Left lobe of liver (tissue), 2 donors: ENCODE data around the gene SUN2. TPM values are rescaled to one million over a fixed set of nuclear protein-coding genes. Genes with fewer than 3 reads are reported as not detected.
A peak's percentile ranks its signal among the peaks of the same experiment; 100 is the strongest.

Experiments used
- ATAC-seq: fragments of 200-7000 bp; cut with Tn5 transposase; one replicate; pipeline ENCODE4 v1.9.1; 2020; ENCODE audit warnings: mild to moderate bottlenecking, moderate library complexity
- DNase-seq: peaks from one replicate; pipeline ENCODE4 v3.0.0-alpha.2; 2020; ENCODE audit warnings: low spot score
- total RNA-seq: library from RNA; stranded (reverse); gene quantifications from one replicate; pipeline ENCODE4 v1.2.1, GENCODE V29; 2021
- donor health status: DM: no; HTN: no; CAD: no; lungs with moderate emphysema.
- donor health status: DM: no; HTN: yes; CAD: no.

SUN2 gene
- total RNA-seq, 1 donor from 2014 or later = 183 TPM

DNA sequence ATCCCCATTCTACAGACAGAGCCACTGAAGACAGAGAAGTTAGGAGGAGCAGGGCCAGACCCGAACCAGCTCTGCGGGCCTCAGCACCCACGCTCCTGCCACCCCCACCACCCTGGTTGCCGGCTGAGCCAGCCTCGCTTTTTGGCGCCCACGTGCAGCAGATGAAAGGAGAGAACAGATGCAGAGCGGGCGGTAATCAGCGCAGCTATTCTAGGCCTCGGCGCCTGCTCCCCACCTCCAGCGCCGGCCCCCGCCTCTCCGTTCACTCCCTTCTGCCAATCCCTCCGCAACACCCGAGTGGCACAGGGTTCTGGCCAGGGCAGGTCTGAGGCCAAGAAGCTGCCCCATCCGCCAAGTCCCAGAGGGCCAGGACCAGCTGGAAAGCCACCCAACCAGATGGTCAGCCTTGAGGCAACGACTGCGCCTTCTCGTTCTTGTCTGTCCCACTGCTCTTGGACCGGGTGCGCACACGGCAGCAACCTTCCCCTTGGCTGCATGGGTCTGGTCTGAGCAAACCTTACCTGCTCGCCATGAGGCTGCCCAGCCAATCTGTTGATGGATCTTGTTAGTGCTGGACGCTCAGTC, 21.4 kb upstream of the SUN2 start:
- DNase-seq (no peak), ATAC-seq (no peak)

GRCh38 chr22:38776086-38776485, 20.3 kb upstream of the SUN2 start:
- ATAC-seq = no peak

DNA sequence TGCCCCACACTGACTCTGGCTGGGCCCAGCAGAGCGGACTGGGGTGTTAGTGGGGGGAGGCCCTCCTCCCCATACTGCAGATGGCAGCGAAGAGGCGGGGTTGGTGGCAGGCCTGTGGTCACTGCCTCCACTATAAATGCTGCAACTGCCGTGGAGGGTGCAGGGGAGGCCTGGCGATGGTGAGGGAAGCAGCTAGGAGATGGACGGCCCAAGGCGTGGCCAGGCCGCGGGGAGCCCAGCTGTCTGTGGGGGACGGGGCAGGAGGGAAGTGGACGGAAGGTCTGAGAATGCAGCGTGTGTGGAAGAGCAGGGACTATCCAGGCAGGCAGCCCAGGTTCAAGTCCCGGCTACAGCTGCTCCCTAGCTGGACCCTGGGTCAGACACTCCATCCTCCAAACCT, 19.9 kb upstream of the SUN2 start:
- no peak for ATAC-seq
- DNase-seq = no peak

More at GRCh38 chr22:38776086-38776485, 20.3 kb upstream of the SUN2 start:
- no peak for DNase-seq

DNA sequence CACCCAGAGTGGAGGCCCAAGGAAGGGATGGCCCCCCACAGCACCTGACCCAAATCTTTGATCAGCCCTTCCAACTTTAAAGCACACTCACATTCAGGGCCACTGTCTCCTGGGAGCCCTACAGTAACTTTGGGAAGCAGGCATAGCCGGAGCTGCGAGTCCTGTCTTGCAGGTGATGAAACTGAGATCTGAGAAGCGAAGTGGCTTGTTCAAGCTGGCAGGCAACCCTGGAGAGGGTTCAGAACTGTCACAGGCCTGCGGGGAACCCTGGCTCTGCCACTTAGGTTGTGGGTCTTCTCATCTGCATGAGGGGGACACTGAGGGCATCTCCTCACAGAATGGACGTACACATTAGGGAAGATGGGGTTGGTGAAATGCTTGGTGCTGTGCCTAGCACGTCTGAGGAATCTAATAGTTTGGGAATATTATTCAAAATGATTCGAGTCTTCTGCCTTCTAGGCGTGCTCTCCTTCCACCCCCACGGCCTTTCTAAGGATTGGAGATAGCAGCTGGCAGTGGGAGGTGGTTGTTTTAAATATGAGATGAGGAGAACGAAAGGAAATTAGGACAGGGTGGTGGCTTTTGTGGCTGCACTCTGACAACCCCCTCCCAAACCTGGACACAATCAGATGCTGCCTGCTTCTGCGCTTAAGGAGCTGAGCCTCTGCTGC, 18.8 kb upstream of the SUN2 start:
- no peak for DNase-seq

GRCh38 chr22:38773363-38773946, 17.7 kb upstream of the SUN2 start:
- ATAC-seq = no peak
- no peak for DNase-seq

More for the DNA sequence above, 18.8 kb upstream of the SUN2 start:
- ATAC-seq = no peak

DNA sequence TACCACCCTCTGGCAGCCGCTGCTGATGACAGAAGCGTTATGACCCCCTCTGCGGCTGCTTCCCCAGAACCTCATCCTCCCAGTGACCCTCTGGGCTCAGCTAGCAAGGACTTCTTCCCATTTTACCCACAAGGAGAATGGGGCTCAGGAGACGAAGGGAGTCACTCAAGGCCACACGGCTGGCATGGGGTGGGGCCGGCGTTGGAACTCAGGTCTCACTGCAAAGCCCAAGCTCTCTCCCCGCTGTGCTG, 16.8 kb upstream of the SUN2 start:
- ATAC-seq (no peak), DNase-seq (no peak)

GRCh38 chr22:38770257-38770949, 14.6 kb upstream of the SUN2 start:
- ATAC-seq = no peak
- no peak for DNase-seq

DNA sequence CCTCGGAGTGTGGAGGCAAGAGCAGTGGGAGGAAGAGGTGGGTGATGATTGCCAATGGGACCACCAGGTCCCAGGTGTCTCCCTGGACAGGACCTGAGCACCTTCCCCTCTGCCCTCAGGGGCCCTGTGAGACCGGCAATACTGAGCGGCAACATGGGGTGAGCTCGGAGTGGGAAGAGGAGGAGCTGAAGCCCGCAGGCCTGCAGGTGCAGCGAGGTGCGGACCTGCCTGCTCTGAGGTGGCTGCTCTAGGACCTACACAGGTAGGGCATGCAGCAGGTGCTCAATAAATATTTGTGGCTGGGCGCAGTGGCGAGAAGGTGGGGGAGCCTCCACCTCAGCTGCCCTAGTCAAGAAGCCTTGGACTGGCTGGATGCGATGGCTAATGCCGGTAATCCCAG, 12.2 kb upstream of the SUN2 start:
- no peak for DNase-seq
- ATAC-seq = no peak

DNA sequence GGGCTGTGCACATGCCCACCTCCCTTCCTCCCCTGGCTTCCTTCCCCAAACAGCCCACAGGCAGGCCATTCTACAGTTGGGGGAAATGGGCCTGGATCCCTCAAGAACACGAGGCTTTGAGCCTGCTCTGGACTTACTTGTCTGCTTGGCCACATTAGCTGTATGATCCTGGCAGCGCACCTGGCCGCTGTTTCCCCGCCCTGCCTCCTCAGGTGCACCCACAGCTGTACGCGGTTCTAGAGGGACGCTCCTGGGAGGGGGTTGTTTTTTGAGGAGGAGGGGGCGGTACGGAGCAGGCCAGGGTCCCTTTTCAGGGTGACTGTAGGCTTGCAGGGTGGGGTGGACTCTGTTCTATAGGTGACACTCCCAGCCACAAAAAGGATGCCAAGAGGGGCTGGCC, 11.5 kb upstream of the SUN2 start:
- DNase-seq (no peak), ATAC-seq (no peak)

GRCh38 chr22:38766076-38766777, 10.4 kb upstream of the SUN2 start:
- DNase-seq = peak; percentile 86
- peak; percentile 97 for ATAC-seq

GRCh38 chr22:38762551-38762983, 6.8 kb upstream of the SUN2 start:
- no peak for ATAC-seq
- no peak for DNase-seq

DNA sequence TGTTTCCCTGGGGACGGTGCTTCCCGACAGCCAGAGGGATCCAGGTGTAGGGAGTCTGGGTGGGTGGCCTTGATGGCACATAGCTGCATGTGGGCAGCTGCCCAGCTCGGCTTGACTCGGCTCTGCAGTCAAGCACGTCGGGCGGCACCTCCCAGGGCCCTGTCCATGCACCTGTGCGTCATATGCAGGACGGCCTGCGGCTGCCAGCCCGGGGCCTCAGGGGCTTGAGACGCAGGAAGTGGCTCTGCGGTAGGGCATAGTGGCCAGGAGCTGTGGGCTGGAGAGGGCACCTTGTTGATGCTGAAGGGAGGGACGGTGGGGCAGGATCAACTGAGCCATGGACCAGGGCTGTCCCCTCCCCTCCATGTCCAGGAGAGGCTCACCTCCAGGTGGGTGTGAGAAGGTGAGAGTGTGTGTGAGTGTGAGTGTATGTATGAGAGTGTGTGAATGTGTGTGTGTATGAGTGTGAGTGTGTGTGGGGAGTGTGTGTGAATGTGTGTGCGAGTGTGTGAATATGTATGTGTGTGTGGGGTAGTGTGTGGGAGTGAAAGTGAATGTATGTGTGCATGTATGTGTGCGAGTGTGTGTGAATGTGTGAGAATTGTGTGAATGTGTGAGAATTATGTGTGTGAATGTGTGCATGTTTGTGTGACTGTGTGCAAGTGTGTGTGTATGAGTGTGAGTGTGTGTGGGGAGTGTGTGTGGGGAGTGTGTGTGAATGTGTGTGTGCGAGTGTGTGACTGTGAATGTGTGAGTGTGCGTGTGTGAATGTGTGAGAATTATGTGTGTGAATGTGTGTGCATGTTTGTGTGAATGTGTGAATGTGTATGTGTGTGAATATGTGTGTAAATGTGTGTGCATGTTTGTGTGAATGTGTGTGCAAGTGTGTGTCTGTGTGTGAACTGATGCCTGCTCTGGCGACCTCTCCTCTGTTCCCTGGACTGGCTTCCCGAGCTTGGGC, 5.7 kb upstream of the SUN2 start:
- DNase-seq (no peak), ATAC-seq (no peak)

GRCh38 chr22:38760477-38761201, 4.8 kb upstream of the SUN2 start:
- no peak for ATAC-seq
- DNase-seq = no peak

DNA sequence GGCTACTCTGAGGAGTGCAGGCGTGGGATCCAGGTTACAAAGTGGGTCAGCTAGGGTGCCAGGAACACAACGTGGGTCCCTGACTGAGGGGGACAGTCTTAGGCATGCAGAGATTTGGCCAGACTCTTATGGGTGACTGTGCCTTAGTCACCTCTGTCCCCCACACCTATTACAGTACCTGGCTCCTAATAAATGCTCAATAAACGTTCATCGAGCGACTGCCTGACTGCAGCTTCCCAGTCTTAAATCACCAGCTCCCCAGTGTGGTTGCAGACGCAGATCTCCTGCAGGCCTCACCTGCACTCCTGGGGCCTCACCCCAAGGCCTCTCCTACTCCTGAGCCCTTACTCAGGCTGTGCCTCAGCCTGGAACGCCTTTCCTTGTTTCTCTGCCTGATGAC, 3.2 kb upstream of the SUN2 start:
- ATAC-seq (no peak), DNase-seq (no peak)

GRCh38 chr22:38758276-38758945, 2.6 kb upstream of the SUN2 start:
- ATAC-seq (no peak), DNase-seq (no peak)

- ATAC-seq = no peak
- no peak for DNase-seq
Measured at GRCh38 chr22:38757464-38757757, 1.6 kb upstream of the SUN2 start.

- DNase-seq = no peak
- no peak for ATAC-seq
Measured at GRCh38 chr22:38756711-38757463, 1.1 kb upstream of the SUN2 start.

- ATAC-seq = peak; percentile 75
- peak; percentile 99 for DNase-seq
Measured at GRCh38 chr22:38755155-38755910, 465 bp downstream of the SUN2 start.
